Neural progenitor cell (in vitro differentiated cells): ENCODE measurements around the gene ZNF664.

ENCODE experiments used
- CTCF ChIP-seq: fragments of 200-600 bp; sonication (generic); IDR thresholded peaks from 2 replicates; pipeline ENCODE4 v1.5.1; 2017; ENCODE audit warnings: antibody characterized with exemption, mild to moderate bottlenecking
- EZH2 ChIP-seq: fragments of 200-600 bp; sonication (generic); IDR thresholded peaks from 2 replicates; pipeline ENCODE4 v1.6.1; 2017; ENCODE audit warnings: antibody characterized with exemption, mild to moderate bottlenecking, moderate library complexity
- EZH2phosphoT487 ChIP-seq: fragments of 200-600 bp; sonication (generic); IDR thresholded peaks from 2 replicates; pipeline ENCODE4 v1.6.1; 2017; ENCODE audit warnings: antibody characterized with exemption

GRCh38 chr12:124026755-124027745 is 54.0 kb downstream of the ZNF664 start:
- no peak for TF ChIP-seq CTCF
- TF ChIP-seq EZH2, result no peak
- TF ChIP-seq EZH2phosphoT487, result no peak
